H1 (cell line): ENCODE measurements around the gene SERPINB6. TPM values are rescaled to one million over a fixed set of nuclear protein-coding genes. Genes with fewer than 3 reads are reported as not detected.

ENCODE experiments used
- CTCF ChIA-PET: fragments of 300-600 bp; sonication (Branson Sonifier 250); formaldehyde crosslinking; loops from one replicate; lab custom pipeline; 2021; ENCODE audit not compliant: partially characterized antibody; lab: Charles Lee
- POLR2A ChIA-PET: fragments of 300-600 bp; sonication (Branson Sonifier 250); formaldehyde crosslinking; loops from one replicate; lab custom pipeline; 2021; ENCODE audit warnings: inconsistent platforms; ENCODE audit not compliant: partially characterized antibody; lab: Charles Lee
- DNase-seq, 2 experiments: peaks; one replicate each; pipeline versions ENCODE4 v3.0.0 to v3.0.0-alpha.2; 2010 to 2022; ENCODE audit warnings: low spot score in 2 of 2, low read depth in 1 of 2, mixed read lengths in 1 of 2
- FAIRE-seq: peaks from 2 replicates; lab custom pipeline; 2011; peaks lifted over from hg19 to GRCh38; lab: Jason Lieb, UNC
- H2AFZ ChIP-seq: 2 replicates; pipeline ENCODE4 v1.8.1; 2012; ENCODE audit warnings: low read length, inconsistent platforms
- H2AK5ac ChIP-seq: 2 replicates; pipeline ENCODE4 v1.6.1; 2013; ENCODE audit warnings: low read depth, low read length
- H2BK120ac ChIP-seq: replicated peaks from 2 replicates; pipeline ENCODE3; 2013; ENCODE audit warnings: low read depth, low read length, inconsistent platforms
- H2BK12ac ChIP-seq: 2 replicates; pipeline ENCODE4 v1.6.1; 2013; ENCODE audit warnings: low read depth, low read length
- H2BK15ac ChIP-seq: 2 replicates; pipeline ENCODE4 v1.6.1; 2013; ENCODE audit warnings: low read length
- H2BK20ac ChIP-seq: 2 replicates; pipeline ENCODE4 v1.6.1; 2013; ENCODE audit warnings: low read length
- H2BK5ac ChIP-seq: 2 replicates; pipeline ENCODE4 v1.6.1; 2013; ENCODE audit warnings: low read depth, low read length
- H3K14ac ChIP-seq: 2 replicates; pipeline ENCODE4 v1.6.1; 2013; ENCODE audit warnings: inconsistent platforms; ENCODE audit not compliant: insufficient read length
- H3K18ac ChIP-seq: 2 replicates; pipeline ENCODE4 v1.6.1; 2013; ENCODE audit warnings: low read length; ENCODE audit errors: extremely low read depth
- H3K23ac ChIP-seq: 2 replicates; pipeline ENCODE4 v1.6.1; 2013; ENCODE audit warnings: inconsistent platforms; ENCODE audit not compliant: insufficient read length
- H3K23me2 ChIP-seq: 2 replicates; pipeline ENCODE4 v1.6.1; 2013; ENCODE audit warnings: low read depth, low read length
- H3K27ac ChIP-seq: 2 replicates; pipeline ENCODE4 v1.6.1; 2011; ENCODE audit warnings: low read depth, low read length, inconsistent platforms
- H3K27me3 ChIP-seq, 4 experiments: replicated peaks in 1 of 4; 1 replicate in 1 of 4; 2 replicates in 3 of 4; pipeline versions ENCODE4 v1.6.1 to v1.8.1; 2011 to 2013; ENCODE audit warnings: low read length in 3 of 4, mild to moderate bottlenecking in 3 of 4, inconsistent platforms in 2 of 4, mixed read lengths in 2 of 4, moderate library complexity in 1 of 4; ENCODE audit not compliant: control insufficient read depth in 3 of 4, insufficient read depth in 3 of 4; ENCODE audit errors: extremely low read depth in 1 of 4
- H3K36me3 ChIP-seq, 4 experiments: 2 replicates each; pipeline versions ENCODE4 v1.6.1 to v1.8.1; 2011 to 2013; ENCODE audit warnings: mild to moderate bottlenecking in 4 of 4, low read length in 3 of 4, moderate library complexity in 2 of 4, control low read depth in 1 of 4, inconsistent platforms in 1 of 4; ENCODE audit not compliant: insufficient read depth in 4 of 4, control insufficient read depth in 2 of 4
- H3K4ac ChIP-seq: replicated peaks from 2 replicates; pipeline ENCODE3; 2013; ENCODE audit warnings: low read length, low read depth, mixed read lengths, inconsistent platforms; ENCODE audit not compliant: insufficient read length
- H3K4me1 ChIP-seq, 4 experiments: replicated peaks in 1 of 4; 1 replicate in 1 of 4; 2 replicates in 3 of 4; pipeline versions ENCODE4 v1.6.1 to v1.8.1; 2011 to 2013; ENCODE audit warnings: low read length in 3 of 4, inconsistent platforms in 2 of 4, mixed read lengths in 1 of 4; ENCODE audit not compliant: insufficient read depth in 4 of 4, control insufficient read depth in 3 of 4
- H3K4me2 ChIP-seq, 2 experiments: 2 replicates each; pipeline versions ENCODE4 v1.6.1 to v1.8.1; 2011 to 2013; ENCODE audit warnings: low read depth in 2 of 2, low read length in 2 of 2, control low read depth in 1 of 2, inconsistent platforms in 1 of 2, mild to moderate bottlenecking in 1 of 2; ENCODE audit not compliant: insufficient read depth in 1 of 2
- H3K4me3 ChIP-seq, 4 experiments: fragments of 200-600, 300-600 bp in 1 of 4; sonication (generic), shearing (Covaris generic), sonication (Bioruptor Twin) in 1 of 4; 2 replicates each; pipeline versions ENCODE4 v1.5.1 to v1.8.1; 2011 to 2016; ENCODE audit warnings: low read length in 4 of 4, low read depth in 3 of 4, control low read depth in 2 of 4, inconsistent platforms in 2 of 4, mild to moderate bottlenecking in 2 of 4, mixed read lengths in 1 of 4, moderate library complexity in 1 of 4; ENCODE audit not compliant: insufficient read depth in 2 of 4; ENCODE audit errors: extremely low read depth in 1 of 4
- H3K56ac ChIP-seq: replicated peaks from 2 replicates; pipeline ENCODE3; 2013; ENCODE audit warnings: low read depth, mild to moderate bottlenecking, mixed read lengths, low read length, inconsistent platforms; ENCODE audit not compliant: insufficient read length
- H3K79me1 ChIP-seq: 2 replicates; pipeline ENCODE4 v1.6.1; 2013; ENCODE audit warnings: low read depth, low read length, control low read depth
- H3K79me2 ChIP-seq, 2 experiments: 2 replicates each; pipeline versions ENCODE4 v1.6.1 to v1.8.1; 2012 to 2013; ENCODE audit warnings: low read length in 2 of 2, mild to moderate bottlenecking in 2 of 2, inconsistent platforms in 1 of 2; ENCODE audit not compliant: insufficient read depth in 2 of 2, control insufficient read depth in 1 of 2
- H3K9ac ChIP-seq, 4 experiments: replicated peaks in 1 of 4; 1 replicate in 1 of 4; 2 replicates in 3 of 4; pipeline versions ENCODE4 v1.6.1 to v1.8.1; 2011 to 2013; ENCODE audit warnings: low read depth in 3 of 4, low read length in 3 of 4, control low read depth in 2 of 4, mild to moderate bottlenecking in 2 of 4, moderate library complexity in 2 of 4, inconsistent platforms in 1 of 4; ENCODE audit errors: extremely low read depth in 1 of 4
- H3K9me3 ChIP-seq, 2 experiments: 2 replicates each; pipeline versions ENCODE4 v1.6.1 to v1.8.1; 2012 to 2013; ENCODE audit warnings: mild to moderate bottlenecking in 2 of 2, moderate library complexity in 2 of 2, control low read depth in 1 of 2, inconsistent platforms in 1 of 2, low read depth in 1 of 2, low read length in 1 of 2, mixed read lengths in 1 of 2; ENCODE audit not compliant: insufficient read depth in 2 of 2
- H4K20me1 ChIP-seq, 2 experiments: replicated peaks in 1 of 2; 2 replicates each; pipeline versions ENCODE3 to v1.8.1; 2011 to 2013; ENCODE audit warnings: inconsistent platforms in 2 of 2, low read length in 2 of 2, mild to moderate bottlenecking in 1 of 2; ENCODE audit not compliant: insufficient read depth in 2 of 2, control insufficient read depth in 1 of 2
- H4K5ac ChIP-seq: 2 replicates; pipeline ENCODE4 v1.6.1; 2013; ENCODE audit warnings: low read length, low read depth, mixed read lengths, inconsistent platforms; ENCODE audit not compliant: insufficient read length
- H4K8ac ChIP-seq: 2 replicates; pipeline ENCODE4 v1.8.0; 2013; ENCODE audit warnings: mild to moderate bottlenecking, moderate library complexity, low read length, inconsistent platforms; ENCODE audit not compliant: insufficient read depth; ENCODE audit errors: extremely low read depth
- H4K91ac ChIP-seq: replicated peaks from 2 replicates; pipeline ENCODE3; 2013; ENCODE audit warnings: low read length, mixed read lengths, inconsistent platforms; ENCODE audit not compliant: insufficient read length
- BACH1 ChIP-seq: IDR thresholded peaks from 2 replicates; pipeline ENCODE4 v1.6.1; 2012; ENCODE audit warnings: low read length, improper control_type of control experiment
- E2F6 ChIP-seq: IDR thresholded peaks from 2 replicates; pipeline ENCODE4 v1.6.1; 2012; ENCODE audit warnings: inconsistent platforms
- GTF2F1 ChIP-seq: IDR thresholded peaks from 2 replicates; pipeline ENCODE4 v1.6.1; 2012; ENCODE audit warnings: low read depth, low read length, improper control_type of control experiment, borderline replicate concordance
- JUND ChIP-seq: IDR thresholded peaks from 2 replicates; pipeline ENCODE4 v1.6.1; 2011; ENCODE audit warnings: mild to moderate bottlenecking, improper control_type of control experiment, low read length
- RAD21 ChIP-seq, 2 experiments: IDR thresholded peaks in 1 of 2; conservative IDR thresholded peaks in 1 of 2; 2 replicates each; pipeline ENCODE4 v1.6.1; 2011; ENCODE audit warnings: low read depth in 2 of 2, low read length in 2 of 2, improper control_type of control experiment in 1 of 2, inconsistent platforms in 1 of 2, mild to moderate bottlenecking in 1 of 2, moderate library complexity in 1 of 2
- SUZ12 ChIP-seq: fragments of 200-600 bp; sonication (generic); IDR thresholded peaks from 2 replicates; pipeline ENCODE4 v1.6.1; 2012; ENCODE audit warnings: mild to moderate bottlenecking, inconsistent platforms, low read length, moderate library complexity, mixed read lengths
- TAF7 ChIP-seq: optimal IDR thresholded peaks from 2 replicates; pipeline ENCODE3; 2011; ENCODE audit warnings: low read depth, mild to moderate bottlenecking, inconsistent platforms, low read length, moderate library complexity, borderline replicate concordance
- WGBS, 2 experiments: shearing (Covaris generic) in 1 of 2; methylation state at CpG; one replicate each; pipeline versions ENCODE4 v1.1.6 to v1.1.7; 2013 to 2015; ENCODE audit warnings: low lambda C conversion rate in 2 of 2, mixed read lengths in 2 of 2, inconsistent platforms in 1 of 2, low coverage in 1 of 2, missing lambda C conversion rate in 1 of 2; ENCODE audit not compliant: insufficient replicate concordance in 2 of 2, insufficient coverage in 1 of 2, insufficient read length in 1 of 2; ENCODE audit errors: extremely low coverage in 1 of 2, missing lambda C conversion rate in 1 of 2; 5-methylcytosine and 5-hydroxymethylcytosine counted together
- polyA plus RNA-seq, 7 experiments: library from polyadenylated mRNA; depleted of rRNA in 3 of 7; stranded (reverse) in 5 of 7; unstranded in 2 of 7; fragments of >200 nt in 5 of 7; fragments of 200-250 nt in 2 of 7; gene quantifications; 1 replicate in 5 of 7; 2 replicates in 1 of 7; 4 replicates in 1 of 7; pipeline versions ENCODE4 v1.2.1 to v1.2.3, GENCODE V29; 2011 to 2013; ENCODE audit warnings: missing spikeins in 2 of 7, mixed read lengths in 2 of 7
- total RNA-seq: library from RNA; stranded (reverse); fragmentation: NEBNext Ultra II Directional; extraction: Animal tissue kit (Norgen Biotek cat#: 25700); gene quantifications from 2 replicates; pipeline ENCODE4 v1.2.1, GENCODE V29; 2021
- TF ChIP-seq, protein P1 (sequence below), 3 experiments: IDR thresholded peaks; 1 replicate in 2 of 3; 2 replicates in 1 of 3; pipeline versions ENCODE4 v1.5.1 to v1.6.1; 2011; ENCODE audit warnings: low read length in 3 of 3, mild to moderate bottlenecking in 3 of 3, inconsistent platforms in 2 of 3, low read depth in 1 of 3, moderate library complexity in 1 of 3; ENCODE audit not compliant: insufficient read depth in 1 of 3; ENCODE audit errors: control extremely low read depth in 1 of 3

The SERPINB6 gene
- total and polyA plus RNA-seq, 2 of the 8 experiments (the other 6 are each of a cell fraction or from before 2014, with no cell fraction given), result 27.2 to 29.4 TPM

DNA sequence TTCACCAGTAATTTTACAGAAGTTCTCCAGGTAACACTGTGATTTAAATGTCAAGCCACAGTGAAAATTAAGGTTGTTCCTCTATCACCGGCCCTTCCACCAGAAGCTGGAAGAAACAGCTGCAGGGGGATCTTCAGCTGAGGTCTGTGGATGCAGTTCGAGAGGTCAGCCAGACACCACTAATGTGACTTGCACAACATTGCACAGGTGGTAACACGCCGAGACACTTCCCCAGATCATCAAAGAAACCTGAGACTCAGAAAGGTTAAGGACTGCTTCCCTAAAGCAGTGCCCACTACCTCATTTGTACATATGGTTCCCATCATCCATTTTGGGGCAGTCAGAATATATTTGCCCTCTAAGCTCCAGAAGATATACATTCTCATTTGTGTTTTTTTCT, 60.2 kb downstream of the SERPINB6 start:
- Histone ChIP-seq H4K5ac (no peak overlapping the region), H2BK15ac (no peak overlapping the region), H3K4ac (no peak overlapping the region), H3K23me2 (no peaks in the 10 kb centered on the region; the same call in 1 of the 2 replicates), H3K79me2 (no peaks in the 10 kb centered on the region), H3K4me2 (no peak overlapping the region), H3K4me3 (no peak overlapping the region), H2BK5ac (peak overlapping the region; percentile 0; the same call in 1 of the 2 replicates), H3K9ac (no peak overlapping the region), H2BK120ac (peak overlapping the region; percentile 21), H3K4me1 (peaks cover 2 to 19% (median 15%) of the 10 kb centered on the region in 4 experiments; a peak in 6 of 7 replicates), H4K91ac (peak overlapping the region; percentile 36), H3K14ac (no peak overlapping the region), H3K23ac (no peak overlapping the region), H3K18ac (no peak overlapping the region; the same call in 1 of the 2 replicates), H2BK20ac (no peak overlapping the region), H2BK12ac (no peak overlapping the region), H3K27me3 (no peaks in the 10 kb centered on the region), H3K56ac (no peak overlapping the region), H4K20me1 (no peaks in the 10 kb centered on the region), H2AK5ac (no peak overlapping the region), H3K36me3 (no peaks in the 10 kb centered on the region), H3K79me1 (no peaks in the 10 kb centered on the region), H3K27ac (no peak overlapping the region), H3K9me3 (no peaks in the 10 kb centered on the region), H2AFZ (no peak overlapping the region), H4K8ac (no peak overlapping the region)
- FAIRE-seq, result no peak
- 89% methylated on average over 4 of the region's 4 CpGs; no CpG with 5 or more reads in 1 of the 2 experiments for WGBS, 2 experiments
- ChIA-PET POLR2A (interaction anchor here (0.8 to 0.9 kb wide), 2 partner anchors 42 to 65 kb away, joined by 3 read pairs; no protein-coding TSS in a partner anchor), CTCF (interaction anchor here (0.6 to 1.7 kb wide), 26 partner anchors 10 to 139 kb away, joined by 3 to 20 read pairs (median 4); partner anchors contain the start of gene SERPINB1)
- DNase-seq, result no peak
- TF ChIP-seq E2F6 (no peak), TAF7 (no peak), GTF2F1 (no peak), BACH1 (no peak), SUZ12 (no peak), RAD21 (IDR thresholded peaks at IDR 0.05 in 1 of 2, conservative IDR thresholded peaks at IDR 0.05 in 1 of 2; ENCODE audit: low read depth in 2 of 2, low read length in 2 of 2) (no peak), JUND (no peak)
- TF ChIP-seq, protein P1, sequence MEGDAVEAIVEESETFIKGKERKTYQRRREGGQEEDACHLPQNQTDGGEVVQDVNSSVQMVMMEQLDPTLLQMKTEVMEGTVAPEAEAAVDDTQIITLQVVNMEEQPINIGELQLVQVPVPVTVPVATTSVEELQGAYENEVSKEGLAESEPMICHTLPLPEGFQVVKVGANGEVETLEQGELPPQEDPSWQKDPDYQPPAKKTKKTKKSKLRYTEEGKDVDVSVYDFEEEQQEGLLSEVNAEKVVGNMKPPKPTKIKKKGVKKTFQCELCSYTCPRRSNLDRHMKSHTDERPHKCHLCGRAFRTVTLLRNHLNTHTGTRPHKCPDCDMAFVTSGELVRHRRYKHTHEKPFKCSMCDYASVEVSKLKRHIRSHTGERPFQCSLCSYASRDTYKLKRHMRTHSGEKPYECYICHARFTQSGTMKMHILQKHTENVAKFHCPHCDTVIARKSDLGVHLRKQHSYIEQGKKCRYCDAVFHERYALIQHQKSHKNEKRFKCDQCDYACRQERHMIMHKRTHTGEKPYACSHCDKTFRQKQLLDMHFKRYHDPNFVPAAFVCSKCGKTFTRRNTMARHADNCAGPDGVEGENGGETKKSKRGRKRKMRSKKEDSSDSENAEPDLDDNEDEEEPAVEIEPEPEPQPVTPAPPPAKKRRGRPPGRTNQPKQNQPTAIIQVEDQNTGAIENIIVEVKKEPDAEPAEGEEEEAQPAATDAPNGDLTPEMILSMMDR (IDR thresholded peaks at IDR 0.05; ENCODE audit: control extremely low read depth in 1 of 3, insufficient read depth in 1 of 3, low read depth in 1 of 3, low read length in 3 of 3), result no peak
